ENCODE results near the gene DPYSL5.

GRCh38 chr2:26854283-26854827 is 6.4 kb downstream of the DPYSL5 start:
- TF ChIP-seq CTCF (IDR thresholded peaks at IDR 0.05) (no peak), EZH2 (IDR thresholded peaks at IDR 0.05; ENCODE audit: borderline replicate concordance, insufficient read depth, low read depth, low read length, poor library complexity, severe bottlenecking) (no peak)

Data from B cell (primary cell).